ENCODE data around the gene QRFPR. TPM values are rescaled to one million over a fixed set of nuclear protein-coding genes. Genes with fewer than 3 reads are reported as not detected.
"Not testable (repeated sequence)": the region's sequence is repeated elsewhere in the genome, so short reads cannot be mapped to it uniquely, and the experiment has no call there.

The QRFPR gene
- polyA plus RNA-seq, 4 donors = 0.90 to 1.8 (median 1.8) TPM

DNA sequence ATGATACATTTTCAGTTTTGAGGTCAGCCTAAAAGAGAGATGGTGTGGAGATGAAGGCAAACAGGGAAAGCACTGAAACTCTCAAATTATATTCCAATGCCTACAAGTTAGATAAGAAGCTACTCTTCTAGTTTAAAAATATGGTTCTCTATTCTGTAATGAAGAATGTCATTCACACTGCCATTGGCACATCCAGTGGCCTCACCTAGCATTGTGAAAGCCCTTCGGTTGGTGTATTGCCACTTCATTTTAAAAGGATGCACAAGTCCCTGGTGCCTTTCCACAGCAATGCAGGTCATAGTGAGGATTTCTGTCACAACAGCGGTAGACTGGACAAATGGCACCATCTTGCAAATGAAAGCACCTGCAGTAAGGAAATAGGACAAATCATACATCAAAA, 40.6 kb downstream of the QRFPR start:
- no peak for DNase-seq (ENCODE audit: low read depth in 4 of 4, low spot score in 2 of 4)

- DNase-seq (ENCODE audit: low read depth in 4 of 4, low spot score in 2 of 4) = no peak
Measured at GRCh38 chr4:121339824-121340223, 41.0 kb downstream of the QRFPR start.

DNA sequence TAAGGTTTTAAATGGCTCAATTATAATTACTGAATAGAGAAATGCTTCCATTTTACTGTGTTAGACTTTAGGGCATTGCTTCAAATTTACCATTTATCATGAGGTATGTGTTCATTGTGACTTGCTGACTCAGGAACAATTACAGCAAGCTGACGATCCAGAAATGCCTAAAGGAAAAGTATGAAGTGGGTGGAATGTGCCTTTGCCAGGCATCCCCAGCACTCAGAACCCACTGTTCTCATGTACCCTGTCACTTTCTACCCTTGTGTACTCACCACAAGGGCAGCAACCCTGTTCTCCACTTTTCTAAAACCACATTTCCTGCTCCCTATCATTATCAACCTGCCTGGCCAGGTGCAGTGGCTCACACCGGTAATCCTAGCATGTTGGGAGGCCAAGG, 41.5 kb downstream of the QRFPR start:
- no peak for DNase-seq (ENCODE audit: low read depth in 4 of 4, low spot score in 2 of 4)

DNA sequence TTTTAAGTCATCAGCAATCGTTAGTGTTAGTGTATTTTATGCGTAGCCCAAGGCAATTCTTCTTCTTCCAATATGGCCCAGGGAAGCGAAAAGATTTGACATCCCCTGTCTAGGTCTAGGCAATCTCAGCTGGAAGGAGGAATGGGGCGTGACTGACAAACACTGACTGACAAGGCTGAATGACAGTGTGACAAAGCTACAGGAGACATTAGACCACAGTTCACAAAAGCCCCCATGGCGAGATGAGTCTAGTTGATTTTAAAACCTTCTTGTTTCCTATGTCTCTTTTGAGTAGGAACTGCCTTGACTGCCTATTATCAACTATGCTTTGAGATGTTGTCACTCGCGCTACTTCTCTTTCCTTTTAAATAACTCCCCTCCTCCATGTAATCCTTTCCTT, 42.3 kb downstream of the QRFPR start:
- no peak for DNase-seq (ENCODE audit: low read depth in 4 of 4, low spot score in 2 of 4)

- no peak for DNase-seq (ENCODE audit: low read depth in 4 of 4, low spot score in 2 of 4)
Measured at GRCh38 chr4:121336706-121337105, 44.1 kb downstream of the QRFPR start.

DNA sequence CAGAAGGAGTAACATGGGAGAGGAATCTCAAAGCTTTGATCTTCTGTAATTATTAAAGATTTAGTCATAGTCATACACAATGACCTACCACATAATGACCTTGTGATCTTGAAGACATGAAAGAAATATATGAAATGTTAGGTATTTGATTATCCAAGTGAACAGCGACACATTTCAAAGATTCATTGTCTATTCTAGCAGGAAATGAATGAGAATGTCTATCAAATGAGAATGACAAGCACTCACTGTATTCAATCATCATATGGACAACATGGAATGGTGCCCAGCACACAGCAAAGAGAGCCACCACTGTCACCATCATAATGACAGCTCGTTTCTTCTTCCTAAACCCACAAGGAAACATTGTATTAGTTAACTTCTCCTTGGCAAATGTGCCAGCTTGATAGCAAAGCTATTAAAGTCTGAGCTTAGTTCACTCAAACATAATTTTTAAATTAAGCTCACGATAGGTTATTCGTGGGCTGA, 50.6 kb downstream of the QRFPR start:
- DNase-seq (ENCODE audit: low read depth in 4 of 4, low spot score in 2 of 4) = no peak

DNA sequence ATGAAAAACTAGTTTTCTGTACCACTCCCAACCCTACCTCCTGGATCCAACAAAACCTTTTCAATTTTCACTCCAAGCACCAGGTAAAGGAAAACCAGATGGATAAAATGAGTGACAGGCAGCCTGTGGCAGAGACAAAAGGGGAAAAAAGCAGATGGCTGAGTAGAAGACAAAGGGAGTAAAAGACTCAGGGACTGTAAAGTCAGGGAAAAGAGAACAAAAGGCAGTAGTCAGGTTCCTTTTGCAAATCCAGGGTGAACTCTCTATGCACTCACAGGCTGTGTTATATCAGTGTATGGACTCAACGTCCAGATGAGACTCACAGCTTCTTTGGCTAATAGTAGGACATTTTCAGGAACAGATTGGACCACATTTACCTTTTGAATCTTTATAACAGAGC, 54.2 kb downstream of the QRFPR start:
- DNase-seq (ENCODE audit: low read depth in 4 of 4, low spot score in 2 of 4) = no peak

GRCh38 chr4:121324331-121324730, 56.5 kb downstream of the QRFPR start:
- no peak for DNase-seq (ENCODE audit: low read depth in 4 of 4, low spot score in 2 of 4)

- no peak for DNase-seq (ENCODE audit: low read depth in 4 of 4, low spot score in 2 of 4)
Measured at GRCh38 chr4:121321466-121321865, 59.4 kb downstream of the QRFPR start.

DNA sequence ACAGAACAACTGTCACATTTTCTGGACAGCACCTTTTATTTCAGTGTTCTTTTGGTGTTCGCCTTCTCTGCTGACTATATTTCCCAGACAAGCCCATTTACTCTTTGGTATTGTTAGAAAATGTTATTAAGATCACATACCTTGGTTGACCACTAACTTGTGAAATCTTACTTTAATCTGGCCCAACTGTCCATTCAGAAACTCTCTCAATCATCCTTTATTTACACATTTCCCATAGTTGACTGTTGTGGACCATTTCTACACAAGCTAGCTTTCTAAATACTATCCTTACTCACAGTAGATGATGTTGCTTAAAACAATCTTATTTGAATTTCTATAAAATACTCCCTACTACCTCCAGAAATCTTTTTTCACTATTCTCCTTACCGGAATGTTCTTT, 64.7 kb downstream of the QRFPR start:
- DNase-seq (ENCODE audit: low read depth in 4 of 4, low spot score in 2 of 4) = no peak

DNA sequence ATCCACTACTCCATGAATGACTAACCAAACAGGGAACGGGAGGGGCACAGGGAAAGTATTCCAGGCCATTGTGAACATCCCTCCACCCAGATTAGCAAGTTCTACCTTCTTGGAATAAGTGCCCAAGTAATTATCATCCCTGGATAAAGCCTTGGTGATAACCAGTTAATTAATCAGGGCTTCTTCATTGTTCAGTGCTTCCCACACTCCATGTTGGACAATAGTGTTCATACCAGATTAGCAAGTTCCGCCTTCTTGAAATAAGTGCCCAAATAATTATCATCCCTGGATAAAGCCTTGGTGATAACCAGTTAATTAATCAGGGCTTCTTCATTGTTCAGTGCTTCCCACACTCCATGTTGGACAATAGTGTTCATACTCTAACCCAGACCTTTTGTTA, 67.4 kb downstream of the QRFPR start:
- DNase-seq (ENCODE audit: low read depth in 4 of 4, low spot score in 2 of 4) = not testable (repeated sequence)

DNA sequence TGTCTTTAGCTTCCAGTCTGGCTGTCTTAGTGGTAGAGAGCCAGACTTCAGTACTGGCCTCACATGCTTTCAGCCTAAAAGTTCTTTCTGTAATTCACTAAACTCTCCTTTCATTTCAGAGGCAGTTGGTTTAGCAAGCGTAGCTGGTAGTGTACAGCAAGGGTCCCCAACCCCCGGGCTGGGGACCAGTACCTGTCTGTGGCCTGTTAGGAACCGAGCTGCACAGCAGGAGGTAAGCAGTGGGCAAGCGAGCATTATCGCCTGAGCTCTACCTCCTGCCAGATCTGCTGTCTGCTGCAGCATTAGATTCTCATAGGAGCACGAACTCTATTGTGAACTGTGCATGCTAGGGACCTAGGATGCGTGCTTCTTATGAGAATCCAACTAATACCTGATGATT, 72.0 kb downstream of the QRFPR start:
- no peak for DNase-seq (ENCODE audit: low read depth in 4 of 4, low spot score in 2 of 4)

DNA sequence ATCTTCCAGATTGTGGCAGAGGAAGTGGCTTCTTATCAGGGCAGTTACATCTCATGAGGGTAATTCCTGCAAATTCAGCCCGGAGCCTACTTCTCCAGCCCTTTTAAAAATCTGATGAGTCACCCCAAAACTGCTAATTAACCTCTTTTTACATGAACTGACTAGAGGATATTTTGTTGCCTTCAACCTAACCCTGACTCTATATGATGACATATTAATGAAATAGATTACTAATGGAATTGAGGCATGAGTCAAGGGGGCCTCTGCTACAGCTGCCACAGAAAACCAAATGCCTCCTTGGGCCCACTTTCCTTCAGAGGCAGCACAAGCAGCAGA, 72.5 kb downstream of the QRFPR start:
- DNase-seq (ENCODE audit: low read depth in 4 of 4, low spot score in 2 of 4) = no peak

DNA sequence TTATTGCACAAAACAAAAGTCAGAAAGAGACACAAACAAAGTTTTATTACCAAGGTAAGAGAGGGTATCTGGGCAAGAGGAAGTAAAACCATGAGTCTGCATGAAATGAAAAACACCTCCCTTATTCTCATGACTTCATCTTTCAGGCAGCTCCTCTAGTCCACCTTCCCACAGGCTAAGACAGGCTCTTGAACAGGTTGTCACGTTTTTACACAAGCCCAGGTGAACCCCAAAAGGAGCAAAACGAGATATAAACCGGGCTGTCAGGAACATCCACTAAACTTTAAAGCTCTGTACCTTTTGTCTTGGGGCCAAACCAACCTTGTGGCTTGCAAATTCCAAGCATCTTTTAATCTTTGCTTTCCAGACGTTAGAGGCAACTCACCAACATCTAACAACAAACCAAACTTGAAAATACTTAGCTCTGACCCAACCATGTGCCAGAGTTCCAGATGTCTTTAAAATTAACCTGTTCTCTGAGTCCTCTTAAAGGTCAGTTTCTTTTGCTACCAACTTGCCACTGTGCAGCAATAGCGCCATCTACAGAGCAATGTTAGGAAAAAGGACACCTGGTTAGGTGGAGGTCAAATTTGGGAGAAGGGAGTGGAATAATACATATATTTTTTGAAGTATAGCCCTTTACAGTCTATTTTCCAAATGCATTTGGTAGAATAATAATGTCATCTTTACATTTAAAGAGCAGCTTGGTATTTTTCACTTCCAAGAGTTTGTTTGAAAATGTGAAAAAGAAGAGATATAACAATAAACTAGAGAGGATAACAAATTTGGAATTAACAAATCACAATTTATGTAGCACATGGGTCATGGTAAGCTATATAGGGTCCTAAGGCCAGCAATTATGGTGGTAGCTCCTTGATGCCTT, 73.1 kb downstream of the QRFPR start:
- DNase-seq (ENCODE audit: low read depth in 4 of 4, low spot score in 2 of 4) = peak in 1 of 4 donors; percentile 8

GRCh38 chr4:121306931-121307330, 73.9 kb downstream of the QRFPR start:
- no peak for DNase-seq (ENCODE audit: low read depth in 4 of 4, low spot score in 2 of 4)

GRCh38 chr4:121304893-121305292, 75.9 kb downstream of the QRFPR start:
- DNase-seq (ENCODE audit: low read depth in 4 of 4, low spot score in 2 of 4) = no peak

DNA sequence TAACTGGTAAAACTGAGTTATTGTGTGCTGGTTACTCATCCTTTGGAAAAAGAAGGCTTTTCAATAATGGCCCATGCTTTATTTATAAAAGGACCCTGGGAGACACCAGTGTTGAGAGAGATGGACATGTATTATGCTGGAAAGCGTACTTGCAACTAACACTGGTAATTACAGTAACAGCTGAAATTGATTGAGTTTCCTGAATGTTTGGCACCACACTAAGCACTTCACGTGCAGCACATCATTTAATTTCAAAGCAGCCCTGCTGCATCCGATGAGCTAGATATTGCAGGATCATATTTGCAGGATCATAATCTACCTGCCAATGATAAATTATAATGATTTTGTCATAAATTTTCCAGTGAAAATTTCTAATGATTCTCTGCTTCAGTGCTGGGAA, 81.5 kb downstream of the QRFPR start:
- DNase-seq (ENCODE audit: low read depth in 4 of 4, low spot score in 2 of 4) = no peak

DNA sequence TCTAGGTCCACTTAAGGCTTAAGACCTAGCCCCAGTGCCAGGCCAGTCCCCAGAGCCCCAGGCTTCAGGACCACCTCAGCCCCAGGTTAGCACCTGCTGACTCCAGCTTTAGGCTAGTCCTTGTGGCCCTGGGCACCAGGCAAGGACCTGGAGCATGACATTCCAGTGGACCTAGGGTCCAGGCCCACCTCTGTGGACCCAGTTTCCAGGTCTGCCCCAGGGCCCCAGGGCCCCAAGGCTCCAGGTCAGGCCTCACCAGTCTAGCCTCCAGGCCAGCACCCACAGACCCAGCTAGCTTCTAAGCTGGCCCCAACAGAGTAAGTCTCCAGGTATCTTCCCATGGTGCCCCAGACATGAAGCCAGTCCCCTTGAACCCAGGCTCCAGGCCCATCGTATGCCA, 97.5 kb downstream of the QRFPR start:
- no peak for DNase-seq (ENCODE audit: low read depth in 4 of 4, low spot score in 2 of 4)

DNA sequence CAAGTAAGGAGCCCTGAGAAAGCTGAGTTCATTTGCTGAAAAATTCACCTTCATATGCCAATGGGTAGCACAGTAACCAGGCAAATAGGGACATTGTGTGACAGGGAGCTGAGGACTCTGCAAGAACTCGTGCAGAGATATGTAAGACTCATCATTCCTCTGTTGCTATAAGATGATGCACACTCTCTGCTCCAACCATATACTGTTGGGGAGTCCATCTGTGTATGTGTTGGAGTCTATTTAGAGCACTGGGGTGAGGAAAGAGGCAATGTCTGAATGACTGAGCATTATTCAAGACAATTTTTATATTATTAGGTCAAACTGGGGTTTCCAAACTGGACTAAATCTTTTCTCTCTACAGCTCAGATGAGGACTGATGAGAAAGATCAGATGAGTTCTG, 100.4 kb downstream of the QRFPR start:
- no peak for DNase-seq (ENCODE audit: low read depth in 4 of 4, low spot score in 2 of 4)

- DNase-seq (ENCODE audit: low read depth in 4 of 4, low spot score in 2 of 4) = no peak
Measured at GRCh38 chr4:121278811-121279368, 101.9 kb downstream of the QRFPR start.

Data from left renal cortex interstitium (tissue), 4 donors.